ENCODE data around the gene DGKI.

The DGKI gene

GRCh38 chr7:137574812-137575211 is 272.0 kb downstream of the DGKI start:
- Histone ChIP-seq H2BK12ac (ENCODE audit: low read length in 2 of 2) (no peak overlapping the region), H3K4me2 (ENCODE audit: low read length, poor library complexity, severe bottlenecking) (no peak overlapping the region), H3K27me3 (ENCODE audit: control insufficient read depth in 1 of 2, insufficient read depth in 1 of 2, low read length in 2 of 2) (no peaks in the 10 kb centered on the region), H3K9ac (ENCODE audit: low read length) (no peak overlapping the region), H2BK120ac (ENCODE audit: low read depth, low read length) (no peak overlapping the region), H3K9me3 (ENCODE audit: control insufficient read depth, low read length) (no peaks in the 10 kb centered on the region), H3K18ac (ENCODE audit: low read depth in 1 of 2, low read length in 2 of 2) (no peak overlapping the region), H3K23ac (ENCODE audit: low read length in 2 of 2) (no peak overlapping the region), H3K4ac (ENCODE audit: low read depth in 1 of 2, low read length in 2 of 2) (no peak overlapping the region), H3K14ac (ENCODE audit: low read length in 2 of 2) (no peak overlapping the region), H4K8ac (ENCODE audit: low read length) (no peak overlapping the region), H3K79me1 (replicated peaks; ENCODE audit: low read length, poor library complexity, severe bottlenecking) (no peaks in the 10 kb centered on the region), H3K4me3 (ENCODE audit: insufficient read depth in 1 of 2, low read depth in 1 of 2, low read length in 2 of 2) (no peak overlapping the region), H2AFZ (ENCODE audit: low read depth, low read length) (no peak overlapping the region), H3K27ac (ENCODE audit: low read length, poor library complexity, severe bottlenecking) (no peak overlapping the region), H4K91ac (ENCODE audit: low read length) (no peak overlapping the region), H2BK5ac (ENCODE audit: low read depth, low read length, poor library complexity, severe bottlenecking) (no peak overlapping the region), H2AK5ac (ENCODE audit: low read length, severe bottlenecking) (no peak overlapping the region), H2BK15ac (ENCODE audit: low read depth, poor library complexity, severe bottlenecking) (no peak overlapping the region), H3K36me3 (ENCODE audit: control insufficient read depth in 1 of 2, insufficient read depth in 2 of 2, low read depth in 1 of 2, low read length in 2 of 2) (peaks cover 0 to 7% of the 10 kb centered on the region in 2 experiments), H3K4me1 (ENCODE audit: control insufficient read depth, insufficient read depth, low read depth, low read length) (peaks cover 2% of the 10 kb centered on the region)
- no peak for DNase-seq

- Histone ChIP-seq H2AK5ac (ENCODE audit: low read length, severe bottlenecking) (no peak overlapping the region), H2AFZ (ENCODE audit: low read depth, low read length) (no peak overlapping the region), H3K18ac (ENCODE audit: low read depth in 1 of 2, low read length in 2 of 2) (no peak overlapping the region), H3K4me3 (ENCODE audit: insufficient read depth in 1 of 2, low read depth in 1 of 2, low read length in 2 of 2) (no peak overlapping the region), H3K27me3 (ENCODE audit: control insufficient read depth in 1 of 2, insufficient read depth in 1 of 2, low read length in 2 of 2) (no peaks in the 10 kb centered on the region), H2BK12ac (ENCODE audit: low read length in 2 of 2) (no peak overlapping the region), H3K9ac (ENCODE audit: low read length) (peak overlapping the region; percentile 44), H2BK15ac (ENCODE audit: low read depth, poor library complexity, severe bottlenecking) (no peak overlapping the region), H4K8ac (ENCODE audit: low read length) (no peak overlapping the region), H3K4me2 (ENCODE audit: low read length, poor library complexity, severe bottlenecking) (no peak overlapping the region), H3K4ac (ENCODE audit: low read depth in 1 of 2, low read length in 2 of 2) (no peak overlapping the region), H2BK120ac (ENCODE audit: low read depth, low read length) (no peak overlapping the region), H4K91ac (ENCODE audit: low read length) (no peak overlapping the region), H3K14ac (ENCODE audit: low read length in 2 of 2) (no peak overlapping the region), H2BK5ac (ENCODE audit: low read depth, low read length, poor library complexity, severe bottlenecking) (no peak overlapping the region), H3K36me3 (ENCODE audit: control insufficient read depth in 1 of 2, insufficient read depth in 2 of 2, low read depth in 1 of 2, low read length in 2 of 2) (peaks cover 0 to 4% of the 10 kb centered on the region in 2 experiments), H3K79me1 (replicated peaks; ENCODE audit: low read length, poor library complexity, severe bottlenecking) (no peaks in the 10 kb centered on the region), H3K27ac (ENCODE audit: low read length, poor library complexity, severe bottlenecking) (no peak overlapping the region), H3K9me3 (ENCODE audit: control insufficient read depth, low read length) (no peaks in the 10 kb centered on the region), H3K4me1 (ENCODE audit: control insufficient read depth, insufficient read depth, low read depth, low read length) (peaks cover 2% of the 10 kb centered on the region), H3K23ac (ENCODE audit: low read length in 2 of 2) (no peak overlapping the region)
- peak; percentile 35 for DNase-seq
- WGBS = 72% methylated on average over 4 of the region's 5 CpGs
Observed at GRCh38 chr7:137572056-137572784, 274.6 kb downstream of the DGKI start.

GRCh38 chr7:137564677-137565076 is 282.1 kb downstream of the DGKI start:
- Histone ChIP-seq H2BK5ac (ENCODE audit: low read depth, low read length, poor library complexity, severe bottlenecking) (no peak overlapping the region), H2AK5ac (ENCODE audit: low read length, severe bottlenecking) (no peak overlapping the region), H3K4ac (ENCODE audit: low read depth in 1 of 2, low read length in 2 of 2) (no peak overlapping the region), H3K23ac (ENCODE audit: low read length in 2 of 2) (no peak overlapping the region), H3K9me3 (ENCODE audit: control insufficient read depth, low read length) (peaks cover 6% of the 10 kb centered on the region), H2BK12ac (ENCODE audit: low read length in 2 of 2) (no peak overlapping the region), H2BK120ac (ENCODE audit: low read depth, low read length) (no peak overlapping the region), H4K8ac (ENCODE audit: low read length) (no peak overlapping the region), H3K14ac (ENCODE audit: low read length in 2 of 2) (no peak overlapping the region), H2AFZ (ENCODE audit: low read depth, low read length) (no peak overlapping the region), H4K91ac (ENCODE audit: low read length) (no peak overlapping the region), H3K27me3 (ENCODE audit: control insufficient read depth in 1 of 2, insufficient read depth in 1 of 2, low read length in 2 of 2) (no peaks in the 10 kb centered on the region), H3K9ac (ENCODE audit: low read length) (no peak overlapping the region), H3K18ac (ENCODE audit: low read depth in 1 of 2, low read length in 2 of 2) (no peak overlapping the region), H3K27ac (ENCODE audit: low read length, poor library complexity, severe bottlenecking) (no peak overlapping the region), H3K79me1 (replicated peaks; ENCODE audit: low read length, poor library complexity, severe bottlenecking) (no peaks in the 10 kb centered on the region), H3K4me1 (ENCODE audit: control insufficient read depth, insufficient read depth, low read depth, low read length) (no peaks in the 10 kb centered on the region), H3K4me2 (ENCODE audit: low read length, poor library complexity, severe bottlenecking) (no peak overlapping the region), H3K4me3 (ENCODE audit: insufficient read depth in 1 of 2, low read depth in 1 of 2, low read length in 2 of 2) (no peak overlapping the region), H2BK15ac (ENCODE audit: low read depth, poor library complexity, severe bottlenecking) (no peak overlapping the region), H3K36me3 (ENCODE audit: control insufficient read depth in 1 of 2, insufficient read depth in 2 of 2, low read depth in 1 of 2, low read length in 2 of 2) (peaks cover 0 to 4% of the 10 kb centered on the region in 2 experiments)
- WGBS = 44% methylated on average over 9 of the region's 11 CpGs
- DNase-seq = no peak

- no peak for DNase-seq
- H3K23ac ChIP-seq (ENCODE audit: low read length in 2 of 2) = no peak overlapping the region
Observed at GRCh38 chr7:137563981-137564380, 282.8 kb downstream of the DGKI start.

More at GRCh38 chr7:137563981-137564380, 282.8 kb downstream of the DGKI start:
- Histone ChIP-seq H4K8ac (ENCODE audit: low read length) (no peak overlapping the region), H3K14ac (ENCODE audit: low read length in 2 of 2) (no peak overlapping the region), H3K18ac (ENCODE audit: low read depth in 1 of 2, low read length in 2 of 2) (no peak overlapping the region), H2BK5ac (ENCODE audit: low read depth, low read length, poor library complexity, severe bottlenecking) (no peak overlapping the region), H3K4me2 (ENCODE audit: low read length, poor library complexity, severe bottlenecking) (no peak overlapping the region), H3K36me3 (ENCODE audit: control insufficient read depth in 1 of 2, insufficient read depth in 2 of 2, low read depth in 1 of 2, low read length in 2 of 2) (peaks cover 0 to 2% of the 10 kb centered on the region in 2 experiments), H2BK15ac (ENCODE audit: low read depth, poor library complexity, severe bottlenecking) (no peak overlapping the region), H2BK120ac (ENCODE audit: low read depth, low read length) (no peak overlapping the region), H3K27me3 (ENCODE audit: control insufficient read depth in 1 of 2, insufficient read depth in 1 of 2, low read length in 2 of 2) (no peaks in the 10 kb centered on the region), H2AFZ (ENCODE audit: low read depth, low read length) (no peak overlapping the region), H3K4me3 (ENCODE audit: insufficient read depth in 1 of 2, low read depth in 1 of 2, low read length in 2 of 2) (no peak overlapping the region), H3K4me1 (ENCODE audit: control insufficient read depth, insufficient read depth, low read depth, low read length) (no peaks in the 10 kb centered on the region), H3K9ac (ENCODE audit: low read length) (no peak overlapping the region), H3K9me3 (ENCODE audit: control insufficient read depth, low read length) (peaks cover 6% of the 10 kb centered on the region), H2BK12ac (ENCODE audit: low read length in 2 of 2) (no peak overlapping the region), H2AK5ac (ENCODE audit: low read length, severe bottlenecking) (no peak overlapping the region), H3K4ac (ENCODE audit: low read depth in 1 of 2, low read length in 2 of 2) (no peak overlapping the region), H3K27ac (ENCODE audit: low read length, poor library complexity, severe bottlenecking) (no peak overlapping the region), H3K79me1 (replicated peaks; ENCODE audit: low read length, poor library complexity, severe bottlenecking) (no peaks in the 10 kb centered on the region), H4K91ac (ENCODE audit: low read length) (no peak overlapping the region)
